GM12892 (cell line): ENCODE results near the gene TEX52.

Experiments
- DNase-seq: peaks from one replicate; pipeline ENCODE4 v3.0.0; 2011; ENCODE audit not compliant: insufficient read length
- FAIRE-seq: peaks from 2 replicates; lab custom pipeline; 2011; peaks lifted over from hg19 to GRCh38; lab: Jason Lieb, UNC
- POLR2A ChIP-seq: IDR thresholded peaks from 2 replicates; pipeline ENCODE4 v1.6.1; 2011; ENCODE audit warnings: low read depth, low read length, control low read depth
- POLR2AphosphoS5 ChIP-seq: IDR thresholded peaks from 2 replicates; pipeline ENCODE4 v1.6.1; 2011; ENCODE audit warnings: low read depth, low read length, control low read depth
- TAF1 ChIP-seq: IDR thresholded peaks from 2 replicates; pipeline ENCODE4 v1.6.1; 2011; ENCODE audit warnings: low read depth, mild to moderate bottlenecking, control low read depth, low read length, borderline replicate concordance

TEX52 gene

DNA sequence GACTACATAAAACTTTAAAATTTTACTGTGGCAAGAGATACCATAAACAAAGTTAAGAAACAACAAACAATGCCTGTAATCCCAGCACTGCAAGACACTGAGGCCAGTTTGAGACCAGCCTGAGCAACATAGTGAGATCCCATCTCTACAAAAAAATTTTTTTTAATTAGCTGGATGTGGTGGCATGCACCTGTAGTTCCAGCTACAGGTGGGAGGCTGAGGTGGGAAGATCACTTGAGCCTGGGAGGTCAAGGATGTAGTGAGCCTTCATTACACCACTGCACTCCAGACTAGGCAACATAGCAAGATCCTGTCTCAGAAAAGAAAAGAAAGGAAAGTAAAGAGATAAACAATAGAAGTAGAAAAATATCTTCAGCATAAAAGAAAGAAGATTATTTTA is 3.3 kb upstream of the TEX52 start:
- TF ChIP-seq POLR2AphosphoS5 (no peak), TAF1 (no peak), POLR2A (no peak)
- no peak for FAIRE-seq
- DNase-seq: no peak

DNA sequence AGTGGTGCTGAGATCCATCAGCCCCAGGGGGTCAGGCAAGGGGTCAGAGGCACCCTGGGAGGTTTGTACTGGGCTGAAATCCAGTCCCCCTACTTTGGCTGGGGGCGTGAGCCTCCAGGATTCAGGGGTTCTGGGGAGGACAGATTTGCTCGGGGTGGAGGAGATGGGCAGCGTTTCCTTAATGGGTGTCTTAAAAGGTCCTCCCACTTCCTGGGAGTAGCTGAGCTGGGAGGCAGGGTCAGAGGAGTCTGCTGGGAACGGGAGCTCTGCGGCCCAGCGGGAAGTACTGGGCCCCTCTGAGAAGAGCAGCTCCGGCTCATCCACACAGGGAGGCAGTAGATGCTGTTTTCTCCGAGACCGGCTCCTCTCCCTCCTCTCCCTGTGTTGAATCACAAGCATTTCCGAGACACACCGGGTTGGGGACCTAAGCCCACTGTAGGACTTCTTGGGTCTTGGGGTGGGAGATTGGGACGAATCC is 2.1 kb upstream of the TEX52 start:
- no peak for FAIRE-seq
- DNase-seq: no peak
- TF ChIP-seq POLR2A (no peak), POLR2AphosphoS5 (no peak), TAF1 (no peak)

DNA sequence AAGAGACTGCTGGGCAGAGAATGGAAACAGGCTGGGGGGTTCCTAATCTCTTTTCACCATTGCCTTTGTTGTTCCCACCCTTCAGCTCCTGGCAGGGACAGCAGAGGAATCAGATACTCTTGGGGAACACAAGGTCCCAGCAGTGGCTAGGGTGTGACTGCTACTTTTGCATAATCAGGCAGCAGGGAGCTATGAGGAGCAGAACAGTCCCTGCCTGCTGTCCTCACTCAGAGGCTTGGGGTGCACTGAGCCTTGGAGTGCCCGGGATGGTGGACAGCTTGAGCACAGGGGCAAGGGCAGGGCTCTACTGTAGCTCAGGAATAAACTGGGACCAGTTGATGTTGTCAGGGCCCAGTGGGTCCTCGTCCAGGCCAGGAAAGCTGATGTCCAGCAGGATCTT is 1.5 kb upstream of the TEX52 start:
- FAIRE-seq: no peak
- no peak for DNase-seq
- TF ChIP-seq TAF1: no peak
- no peak for TF ChIP-seq POLR2AphosphoS5
- TF ChIP-seq POLR2A: peak; percentile 38; the same call in 1 of the 2 replicates

DNA sequence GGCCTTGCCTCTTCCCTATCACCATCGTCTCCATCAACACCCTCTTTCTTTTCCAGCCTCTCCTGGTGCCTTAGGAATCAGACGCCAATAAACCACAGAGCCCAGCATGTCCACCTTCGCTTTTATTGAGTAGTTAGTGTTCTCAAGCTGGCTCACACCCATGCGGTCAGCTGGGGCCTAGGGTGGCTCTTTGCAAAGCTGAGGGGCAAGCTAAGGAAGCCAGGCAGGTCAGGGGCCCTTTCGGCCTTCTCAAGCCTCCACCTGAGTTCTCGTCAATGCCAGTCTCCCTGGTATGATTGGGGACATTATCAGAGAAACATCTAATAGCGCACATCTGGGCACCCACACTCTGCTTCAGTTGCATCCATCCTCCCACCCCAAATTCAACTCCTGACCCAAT is 737 bp upstream of the TEX52 start:
- DNase-seq: no peak
- no peak for FAIRE-seq
- TF ChIP-seq POLR2AphosphoS5 (no peak), TAF1 (no peak), POLR2A (no peak)

DNA sequence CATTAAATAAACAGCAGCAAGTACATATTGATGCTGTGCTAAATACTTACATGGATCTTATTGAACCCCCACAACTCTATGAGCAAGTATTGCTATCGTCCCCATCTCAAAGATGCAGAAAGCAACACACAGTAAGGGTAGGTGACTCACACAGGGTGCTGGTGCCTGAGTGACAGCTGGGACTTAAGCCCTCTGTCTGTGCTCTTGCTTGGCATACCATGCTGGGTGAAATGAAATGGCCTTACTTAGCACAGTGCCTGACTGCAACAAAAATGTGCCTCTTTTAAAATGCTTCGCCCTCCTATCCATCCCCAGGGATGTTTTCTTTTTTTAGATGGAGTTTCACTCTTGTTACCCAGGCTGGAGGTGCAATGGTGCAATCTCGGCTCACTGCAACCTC is 788 bp downstream of the TEX52 start:
- FAIRE-seq (no peak), DNase-seq (no peak)
- TF ChIP-seq TAF1: no peak
- TF ChIP-seq POLR2AphosphoS5: no peak
- no peak for TF ChIP-seq POLR2A

DNA sequence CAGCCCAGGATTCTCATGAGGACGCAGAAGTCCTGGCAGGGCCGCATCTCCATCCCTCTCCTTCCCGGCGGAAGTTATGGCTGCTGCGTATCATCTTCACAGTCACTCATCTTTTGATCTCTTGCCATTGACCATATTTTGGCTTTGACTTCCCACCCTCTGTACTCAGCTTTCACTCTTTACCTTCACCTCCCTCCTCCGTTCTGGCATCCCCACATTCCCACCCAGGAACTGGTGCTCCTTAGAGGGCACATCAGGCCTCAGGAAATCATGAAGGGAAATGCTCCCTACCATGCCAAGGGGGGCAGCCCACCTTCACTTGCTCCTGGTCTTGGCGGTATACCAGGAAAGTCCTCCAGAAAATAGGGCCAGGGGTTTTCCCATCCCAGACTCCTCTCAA is 1.3 kb downstream of the TEX52 start:
- no peak for FAIRE-seq
- DNase-seq: no peak
- TF ChIP-seq POLR2AphosphoS5 (no peak), POLR2A (no peak), TAF1 (no peak)

DNA sequence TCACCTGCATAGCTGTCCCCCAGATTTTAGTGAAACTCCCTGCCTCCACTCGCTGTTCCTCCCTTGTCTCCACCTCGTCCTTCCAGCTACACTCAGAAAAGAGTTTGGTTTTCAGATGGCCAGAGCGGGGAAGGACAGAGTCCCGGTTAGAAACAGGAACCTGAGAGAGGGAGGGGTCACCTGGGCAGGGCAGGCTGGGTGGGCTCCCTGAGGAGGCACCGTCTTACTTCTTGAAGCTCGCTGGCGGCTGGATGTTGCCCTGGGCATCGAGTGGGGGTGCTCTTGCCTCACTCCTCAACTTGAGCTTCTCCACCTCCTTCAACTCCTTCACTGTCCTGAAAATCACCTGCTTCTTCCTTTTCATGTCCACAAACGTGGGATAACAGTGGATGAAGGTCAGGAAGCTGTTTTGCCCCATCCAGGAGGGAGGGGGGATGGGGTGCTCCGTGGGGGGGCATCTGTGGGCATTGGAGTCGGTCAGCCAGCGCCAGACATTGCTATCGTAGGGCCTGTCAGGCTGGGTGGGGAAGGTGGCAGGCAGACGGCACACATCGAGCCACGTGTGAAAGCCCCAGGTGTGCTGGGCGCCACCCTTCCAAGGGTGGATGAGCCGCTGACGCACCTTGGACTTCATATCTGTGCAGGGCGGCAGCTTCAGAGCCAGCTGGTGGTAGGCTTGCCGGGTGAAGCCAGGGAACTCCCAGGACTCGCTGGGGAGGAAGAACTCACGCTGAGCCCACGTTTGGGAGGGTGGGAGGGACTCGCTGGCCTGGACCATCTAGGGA is 2.0 kb downstream of the TEX52 start:
- TF ChIP-seq POLR2AphosphoS5: no peak
- TF ChIP-seq POLR2A: no peak
- TF ChIP-seq TAF1: no peak
- DNase-seq: no peak
- no peak for FAIRE-seq

DNA sequence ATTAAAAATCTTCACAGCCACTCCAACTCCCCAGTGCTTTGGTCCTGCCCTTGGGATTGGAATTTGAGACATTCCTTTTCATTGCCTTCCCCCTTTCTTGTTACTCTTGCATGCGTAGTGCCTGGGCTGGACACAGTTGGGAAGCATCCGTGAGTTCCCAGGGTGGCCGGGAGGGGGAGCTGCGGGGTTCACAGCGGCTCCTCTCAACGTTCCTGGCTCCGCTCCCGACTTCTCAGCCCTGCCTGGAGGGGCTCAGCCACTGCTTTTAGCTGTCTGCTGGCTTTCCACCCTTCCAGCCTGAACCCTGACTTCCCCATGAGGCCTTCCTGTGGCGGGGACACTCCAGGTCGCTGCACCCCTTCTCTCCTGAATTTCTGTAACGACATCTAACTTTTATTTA is 3.2 kb downstream of the TEX52 start:
- no peak for FAIRE-seq
- TF ChIP-seq TAF1 (no peak), POLR2A (no peak), POLR2AphosphoS5 (no peak)
- DNase-seq: peak; percentile 59

DNA sequence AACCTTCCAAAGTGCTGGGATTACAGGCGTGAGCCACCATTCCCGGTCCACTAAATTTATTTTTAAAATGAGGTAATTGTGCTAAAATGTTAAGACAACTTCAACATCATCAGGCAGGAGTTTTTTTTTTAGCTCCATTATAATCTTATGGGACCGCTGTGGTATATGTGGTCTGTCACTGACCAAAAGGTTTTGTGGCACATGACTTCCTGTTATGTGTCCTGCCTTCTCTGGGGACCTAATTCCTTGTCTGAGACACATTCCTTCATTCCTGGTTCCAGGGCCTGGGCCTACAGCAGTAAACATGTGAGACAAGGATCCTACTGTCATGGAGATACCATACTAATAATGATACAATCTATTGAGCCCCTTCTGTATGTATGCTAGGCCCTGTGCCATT is 4.9 kb downstream of the TEX52 start:
- DNase-seq (no peak), FAIRE-seq (no peak)
- TF ChIP-seq TAF1: no peak
- TF ChIP-seq POLR2A: no peak
- TF ChIP-seq POLR2AphosphoS5: no peak

DNA sequence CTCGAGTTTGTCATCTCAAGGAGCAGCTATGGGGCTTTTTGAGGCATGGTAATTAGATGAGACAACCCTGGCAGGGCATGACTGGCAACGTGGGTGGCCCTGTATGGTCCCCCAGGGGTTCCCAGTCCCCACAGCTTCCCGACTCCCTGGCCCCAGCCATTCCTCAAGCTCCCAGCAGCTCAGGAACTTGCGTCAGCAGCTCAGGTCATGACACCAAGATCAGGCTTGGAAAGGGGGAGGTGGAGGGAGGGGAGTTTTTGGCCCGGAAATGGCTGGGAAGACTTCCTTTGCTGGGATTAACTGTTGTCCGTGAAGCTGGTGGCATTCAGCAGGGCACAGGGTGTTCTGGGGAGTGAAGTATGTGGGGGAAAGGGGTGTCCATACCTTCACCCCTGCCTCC is 11.6 kb downstream of the TEX52 start:
- FAIRE-seq: no peak
- TF ChIP-seq POLR2A (no peak), POLR2AphosphoS5 (no peak), TAF1 (no peak)
- DNase-seq: no peak

DNA sequence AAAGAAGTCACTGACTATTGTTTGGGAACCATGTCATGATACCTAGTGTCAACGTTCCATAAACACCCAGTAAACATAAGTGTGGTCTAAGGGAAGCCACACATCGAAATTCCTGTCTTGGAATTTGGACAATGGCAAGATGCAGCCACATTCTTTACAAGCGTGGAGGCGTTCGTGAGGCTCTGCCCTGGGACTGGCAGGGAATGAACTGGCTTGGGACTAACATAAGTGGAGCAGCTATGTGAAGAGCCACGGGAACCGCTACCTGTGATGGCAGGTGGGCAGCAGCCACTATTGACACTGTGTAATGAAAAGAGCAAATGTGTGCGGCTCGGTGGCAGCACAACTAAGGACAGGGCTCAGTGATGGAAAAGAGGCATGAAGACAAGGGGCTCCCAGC is 12.1 kb downstream of the TEX52 start:
- FAIRE-seq (no peak), DNase-seq (no peak)
- TF ChIP-seq POLR2AphosphoS5 (no peak), TAF1 (no peak), POLR2A (no peak)

DNA sequence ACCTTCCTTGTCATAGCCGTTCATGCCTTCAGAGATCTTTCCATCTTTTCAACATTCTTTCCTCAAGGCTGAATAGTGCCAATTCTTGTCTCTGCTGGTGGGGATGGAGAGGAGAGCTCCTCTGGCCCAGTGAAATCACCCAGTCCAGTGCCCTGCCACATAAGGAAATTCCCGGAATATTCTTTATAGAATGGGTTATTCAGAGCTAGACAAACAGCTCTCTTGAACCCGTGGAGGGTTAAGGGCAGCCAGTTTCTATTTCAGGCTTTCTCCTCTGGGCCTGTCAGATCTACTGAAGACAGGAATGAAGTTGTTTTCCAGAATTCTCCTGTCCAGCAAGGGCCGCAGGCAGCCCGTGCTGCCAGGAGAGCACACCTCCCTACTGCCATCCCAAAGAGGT is 13.9 kb downstream of the TEX52 start:
- no peak for TF ChIP-seq TAF1
- no peak for TF ChIP-seq POLR2AphosphoS5
- TF ChIP-seq POLR2A: no peak
- no peak for DNase-seq

More for the DNA sequence above, 13.9 kb downstream of the TEX52 start:
- FAIRE-seq: no peak
